Astrocyte (in vitro differentiated cells and primary cell): Measurements from ENCODE around the gene NPHP4. TPM values are rescaled to one million over a fixed set of nuclear protein-coding genes. Genes with fewer than 3 reads are reported as not detected.

ENCODE experiments used
- DNase-seq: peaks from one replicate; pipeline ENCODE4 v3.0.0-alpha.2; 2010; ENCODE audit warnings: low read depth
- FAIRE-seq: peaks from 2 replicates; lab custom pipeline; 2011; peaks lifted over from hg19 to GRCh38; lab: Jason Lieb, UNC
- H2AFZ ChIP-seq: 2 replicates; pipeline ENCODE4 v1.6.0; 2012; ENCODE audit warnings: low read depth, low read length, inconsistent platforms
- H3K27ac ChIP-seq: 2 replicates; pipeline ENCODE4 v1.5.1; 2011; ENCODE audit warnings: low read depth, low read length, inconsistent platforms
- H3K27me3 ChIP-seq: 2 replicates; pipeline ENCODE4 v1.6.0; 2011; ENCODE audit warnings: low read length, inconsistent platforms; ENCODE audit not compliant: insufficient read depth
- H3K36me3 ChIP-seq: 2 replicates; pipeline ENCODE4 v1.5.1; 2011; ENCODE audit warnings: low read length, inconsistent platforms; ENCODE audit not compliant: insufficient read depth
- H3K4me1 ChIP-seq: 2 replicates; pipeline ENCODE4 v1.5.1; 2011; ENCODE audit warnings: low read length, inconsistent platforms; ENCODE audit not compliant: insufficient read depth
- H3K4me2 ChIP-seq: 2 replicates; pipeline ENCODE4 v1.6.0; 2012; ENCODE audit warnings: low read length, inconsistent platforms
- H3K4me3 ChIP-seq: 2 replicates; pipeline ENCODE4 v1.5.1; 2011; ENCODE audit warnings: low read depth, mild to moderate bottlenecking, low read length, inconsistent platforms; ENCODE audit not compliant: insufficient read depth
- H3K79me2 ChIP-seq: 2 replicates; pipeline ENCODE4 v1.6.0; 2012; ENCODE audit warnings: mild to moderate bottlenecking, low read length, inconsistent platforms; ENCODE audit not compliant: insufficient read depth
- H3K9ac ChIP-seq: 2 replicates; pipeline ENCODE4 v1.6.0; 2012; ENCODE audit warnings: mild to moderate bottlenecking, low read length, inconsistent platforms
- H3K9me3 ChIP-seq: 2 replicates; pipeline ENCODE4 v1.5.1; 2012; ENCODE audit warnings: low read depth, mild to moderate bottlenecking, low read length, inconsistent platforms; ENCODE audit not compliant: insufficient read depth
- H4K20me1 ChIP-seq: 2 replicates; pipeline ENCODE4 v1.6.0; 2012; ENCODE audit warnings: low read length, inconsistent platforms; ENCODE audit not compliant: insufficient read depth
- H3K27ac Mint-ChIP-seq: one replicate; pipeline ENCODE4 v1.8.0; 2021; ENCODE audit warnings: mild to moderate bottlenecking, mixed read lengths; ENCODE audit not compliant: unreplicated experiment
- H3K27me3 Mint-ChIP-seq: one replicate; pipeline ENCODE4 v1.8.0; 2021; ENCODE audit warnings: low read depth, mixed read lengths; ENCODE audit not compliant: unreplicated experiment
- H3K36me3 Mint-ChIP-seq: one replicate; pipeline ENCODE4 v1.8.0; 2021; ENCODE audit warnings: low read depth, mixed read lengths; ENCODE audit not compliant: unreplicated experiment
- H3K4me1 Mint-ChIP-seq: one replicate; pipeline ENCODE4 v1.8.0; 2021; ENCODE audit warnings: low read depth, mixed read lengths; ENCODE audit not compliant: unreplicated experiment
- H3K4me3 Mint-ChIP-seq: one replicate; pipeline ENCODE4 v1.8.0; 2021; ENCODE audit warnings: mild to moderate bottlenecking, moderate library complexity, mixed read lengths; ENCODE audit not compliant: unreplicated experiment
- H3K9me3 Mint-ChIP-seq: one replicate; pipeline ENCODE4 v1.8.0; 2021; ENCODE audit warnings: mild to moderate bottlenecking, mixed read lengths; ENCODE audit not compliant: unreplicated experiment
- EZH2 ChIP-seq: IDR thresholded peaks from 2 replicates; pipeline ENCODE4 v1.6.1; 2012; ENCODE audit warnings: mild to moderate bottlenecking, low read length, inconsistent platforms; ENCODE audit not compliant: insufficient read depth
- total RNA-seq: library from RNA; stranded (reverse); gene quantifications from 2 replicates; pipeline ENCODE4 v1.2.1, GENCODE V29; 2021
- TF ChIP-seq, protein P1 (sequence below): IDR thresholded peaks from 2 replicates; pipeline ENCODE4 v1.5.1; 2011; ENCODE audit warnings: low read depth, mild to moderate bottlenecking, inconsistent platforms, low read length, moderate library complexity; ENCODE audit not compliant: insufficient read depth

Gene NPHP4
- total RNA-seq, 1 donor from 2014 or later = 8.4 TPM

DNA sequence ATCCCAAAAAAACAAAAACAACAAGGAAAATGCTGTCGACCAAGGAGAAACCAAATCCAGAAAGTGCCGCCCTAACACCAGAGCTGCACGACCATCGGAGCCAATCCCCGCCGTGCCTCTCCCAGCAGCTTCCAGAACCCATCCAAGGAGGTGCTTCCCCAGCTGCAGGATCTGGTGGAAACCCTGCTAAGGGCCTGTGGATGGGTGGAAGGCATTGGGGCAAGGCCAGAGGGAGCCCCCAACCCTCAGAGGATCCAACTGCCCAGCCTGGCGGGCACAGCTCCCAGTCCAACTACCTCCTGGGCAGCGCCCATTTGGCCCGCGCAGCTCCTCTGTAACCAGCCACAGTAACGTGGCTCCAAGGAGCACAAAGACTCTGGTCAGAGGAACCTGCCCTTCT lies 81.6 kb downstream of the NPHP4 start:
- Histone ChIP-seq H3K36me3 (no peaks in the 10 kb centered on the region), H2AFZ (no peak overlapping the region), H4K20me1 (peaks cover 7% of the 10 kb centered on the region), H3K9ac (no peak overlapping the region), H3K79me2 (no peaks in the 10 kb centered on the region), H3K4me3 (no peak overlapping the region), H3K27ac (no peak overlapping the region), H3K4me2 (no peak overlapping the region), H3K27me3 (no peaks in the 10 kb centered on the region), H3K9me3 (no peaks in the 10 kb centered on the region), H3K4me1 (peaks cover 3% of the 10 kb centered on the region)
- Mint-ChIP-seq H3K27ac (no peak overlapping the region), H3K4me1 (peaks cover 26% of the 10 kb centered on the region), H3K9me3 (no peaks in the 10 kb centered on the region), H3K4me3 (no peak overlapping the region), H3K27me3 (no peaks in the 10 kb centered on the region), H3K36me3 (peaks cover 3% of the 10 kb centered on the region)
- TF ChIP-seq, protein P1, sequence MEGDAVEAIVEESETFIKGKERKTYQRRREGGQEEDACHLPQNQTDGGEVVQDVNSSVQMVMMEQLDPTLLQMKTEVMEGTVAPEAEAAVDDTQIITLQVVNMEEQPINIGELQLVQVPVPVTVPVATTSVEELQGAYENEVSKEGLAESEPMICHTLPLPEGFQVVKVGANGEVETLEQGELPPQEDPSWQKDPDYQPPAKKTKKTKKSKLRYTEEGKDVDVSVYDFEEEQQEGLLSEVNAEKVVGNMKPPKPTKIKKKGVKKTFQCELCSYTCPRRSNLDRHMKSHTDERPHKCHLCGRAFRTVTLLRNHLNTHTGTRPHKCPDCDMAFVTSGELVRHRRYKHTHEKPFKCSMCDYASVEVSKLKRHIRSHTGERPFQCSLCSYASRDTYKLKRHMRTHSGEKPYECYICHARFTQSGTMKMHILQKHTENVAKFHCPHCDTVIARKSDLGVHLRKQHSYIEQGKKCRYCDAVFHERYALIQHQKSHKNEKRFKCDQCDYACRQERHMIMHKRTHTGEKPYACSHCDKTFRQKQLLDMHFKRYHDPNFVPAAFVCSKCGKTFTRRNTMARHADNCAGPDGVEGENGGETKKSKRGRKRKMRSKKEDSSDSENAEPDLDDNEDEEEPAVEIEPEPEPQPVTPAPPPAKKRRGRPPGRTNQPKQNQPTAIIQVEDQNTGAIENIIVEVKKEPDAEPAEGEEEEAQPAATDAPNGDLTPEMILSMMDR = no peak
- TF ChIP-seq EZH2 = no peak
- FAIRE-seq (no peak), DNase-seq (no peak)

DNA sequence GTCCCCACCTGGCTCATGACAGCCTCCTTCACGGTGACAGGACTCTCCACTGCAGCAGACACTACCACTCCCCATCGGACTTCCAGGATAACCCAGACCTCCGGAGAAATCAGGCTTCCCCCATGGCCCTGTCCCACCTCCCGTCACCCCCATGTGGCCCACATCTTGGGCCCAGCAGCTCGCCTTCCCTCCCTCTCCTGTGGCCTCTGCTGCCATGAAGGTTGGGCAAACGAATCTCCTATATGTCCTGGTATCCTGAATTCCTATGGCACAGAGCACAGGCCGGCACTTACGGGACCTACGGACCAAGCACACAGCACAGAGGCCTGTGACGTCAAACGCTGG lies 82.0 kb downstream of the NPHP4 start:
- Histone ChIP-seq H3K27me3 (no peaks in the 10 kb centered on the region), H3K4me3 (no peak overlapping the region), H3K9me3 (no peaks in the 10 kb centered on the region), H2AFZ (no peak overlapping the region), H4K20me1 (peaks cover 4% of the 10 kb centered on the region), H3K9ac (no peak overlapping the region), H3K36me3 (no peaks in the 10 kb centered on the region), H3K4me2 (no peak overlapping the region), H3K27ac (no peak overlapping the region), H3K79me2 (no peaks in the 10 kb centered on the region), H3K4me1 (no peaks in the 10 kb centered on the region)
- H3K4me1 Mint-ChIP-seq = peaks cover 21% of the 10 kb centered on the region
- DNase-seq (no peak), FAIRE-seq (no peak)
- no peak overlapping the region for H3K27ac Mint-ChIP-seq
- no peaks in the 10 kb centered on the region for H3K27me3 Mint-ChIP-seq
- TF ChIP-seq, protein P1 = no peak
- no peak for TF ChIP-seq EZH2
- H3K36me3 Mint-ChIP-seq = peaks cover 3% of the 10 kb centered on the region
- no peaks in the 10 kb centered on the region for H3K9me3 Mint-ChIP-seq
- no peak overlapping the region for H3K4me3 Mint-ChIP-seq

DNA sequence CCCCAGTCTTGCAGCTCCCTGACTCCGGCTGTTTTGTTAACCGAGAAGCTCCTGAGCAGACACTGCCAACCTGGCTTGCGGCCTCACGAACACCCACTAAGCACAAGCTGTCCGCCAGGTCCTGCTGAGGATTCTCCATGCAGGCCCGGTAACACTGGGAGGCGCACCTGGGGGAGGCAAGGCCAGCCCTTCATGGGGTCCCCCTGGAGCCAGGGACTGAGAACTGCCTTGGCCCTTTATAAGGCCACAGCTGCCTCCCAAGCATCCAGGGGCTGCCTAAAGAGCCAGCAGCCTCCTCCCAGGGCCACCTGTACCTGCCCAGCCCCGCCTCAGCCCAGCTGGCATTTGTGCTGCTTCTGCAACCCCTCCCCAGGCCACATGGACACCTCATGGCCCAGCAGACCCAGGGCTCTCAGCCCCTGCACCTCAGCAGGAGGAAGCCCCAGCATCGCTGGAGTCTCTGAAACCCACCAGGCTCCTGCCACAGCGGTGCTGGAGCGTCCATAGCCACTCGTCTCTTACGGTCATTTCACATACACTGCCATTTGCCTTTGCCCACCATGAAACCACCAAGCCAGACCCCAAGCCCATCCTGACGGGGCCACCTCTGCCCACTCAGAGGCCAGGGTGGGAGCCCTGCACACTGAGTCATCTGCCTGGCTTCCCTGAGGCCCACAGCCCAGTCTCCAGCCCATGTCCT lies 82.5 kb downstream of the NPHP4 start:
- Mint-ChIP-seq H3K9me3 (no peaks in the 10 kb centered on the region), H3K36me3 (peaks cover 3% of the 10 kb centered on the region), H3K27me3 (no peaks in the 10 kb centered on the region), H3K4me3 (no peak overlapping the region), H3K27ac (no peak overlapping the region), H3K4me1 (peaks cover 16% of the 10 kb centered on the region)
- H3K4me1 ChIP-seq = no peaks in the 10 kb centered on the region
- no peak overlapping the region for H3K9ac ChIP-seq
- H2AFZ ChIP-seq = no peak overlapping the region
- no peak overlapping the region for H3K27ac ChIP-seq
- H3K4me2 ChIP-seq = no peak overlapping the region
- no peak overlapping the region for H3K4me3 ChIP-seq
- no peaks in the 10 kb centered on the region for H3K36me3 ChIP-seq
- H3K79me2 ChIP-seq = no peaks in the 10 kb centered on the region
- peaks cover 4% of the 10 kb centered on the region for H4K20me1 ChIP-seq
- H3K9me3 ChIP-seq = no peaks in the 10 kb centered on the region
- FAIRE-seq (no peak), DNase-seq (no peak)
- TF ChIP-seq, protein P1 = no peak
- TF ChIP-seq EZH2 = no peak
- H3K27me3 ChIP-seq = no peaks in the 10 kb centered on the region
